ENCODE measurements around the gene PLD4. TPM values are rescaled to one million over a fixed set of nuclear protein-coding genes. Genes with fewer than 3 reads are reported as not detected.
"Not testable (repeated sequence)": the region's sequence is repeated elsewhere in the genome, so short reads cannot be mapped to it uniquely, and the experiment has no call there.

The PLD4 gene
- total RNA-seq, 4 donors from 2014 or later = under 0.01 to 0.37 (median 0.16) TPM; not detected in 1

- DNase-seq (ENCODE audit: low spot score) = no peak
- TF ChIP-seq CTCF (IDR thresholded peaks at IDR 0.05) = no peak
- no peak for ATAC-seq (ENCODE audit: low FRiP score)
Observed at GRCh38 chr14:104942586-104942985, 17.9 kb downstream of the PLD4 start.

GRCh38 chr14:104943216-104944015 lies 18.7 kb downstream of the PLD4 start:
- DNase-seq (ENCODE audit: low spot score); ATAC-seq (ENCODE audit: low FRiP score): not testable (repeated sequence)

- ATAC-seq (ENCODE audit: low FRiP score); DNase-seq (ENCODE audit: low spot score): not testable (repeated sequence)
Observed at GRCh38 chr14:104944016-104944308, 19.3 kb downstream of the PLD4 start.

GRCh38 chr14:104944436-104945205 lies 19.9 kb downstream of the PLD4 start:
- DNase-seq (ENCODE audit: low spot score); ATAC-seq (ENCODE audit: low FRiP score): not testable (repeated sequence)

GRCh38 chr14:104945266-104945665 lies 20.6 kb downstream of the PLD4 start:
- not testable (repeated sequence) for DNase-seq (ENCODE audit: low spot score); ATAC-seq (ENCODE audit: low FRiP score)

GRCh38 chr14:104945986-104946965 lies 21.6 kb downstream of the PLD4 start:
- DNase-seq (ENCODE audit: low spot score); ATAC-seq (ENCODE audit: low FRiP score): not testable (repeated sequence)

- not testable (repeated sequence) for DNase-seq (ENCODE audit: low spot score); ATAC-seq (ENCODE audit: low FRiP score)
Observed at GRCh38 chr14:104947201-104947600, 22.5 kb downstream of the PLD4 start.

GRCh38 chr14:104947881-104948735 lies 23.4 kb downstream of the PLD4 start:
- not testable (repeated sequence) for DNase-seq (ENCODE audit: low spot score)

GRCh38 chr14:104948736-104949031 lies 24.0 kb downstream of the PLD4 start:
- TF ChIP-seq CTCF (IDR thresholded peaks at IDR 0.05) = no peak
- DNase-seq (ENCODE audit: low spot score) = no peak
- ATAC-seq (ENCODE audit: low FRiP score) = no peak

More at GRCh38 chr14:104947881-104948735, 23.4 kb downstream of the PLD4 start:
- ATAC-seq (ENCODE audit: low FRiP score) = not testable (repeated sequence)

- not testable (repeated sequence) for ATAC-seq (ENCODE audit: low FRiP score); DNase-seq (ENCODE audit: low spot score)
Observed at GRCh38 chr14:104949406-104949955, 24.8 kb downstream of the PLD4 start.

Measured in omental fat pad (tissue), 4 donors.